ENCODE data around the gene PPP2CA.
A peak's percentile ranks its signal among the peaks of the same experiment; 100 is the strongest.

PPP2CA gene

GRCh38 chr5:134242146-134242545 lies 16.3 kb upstream of the PPP2CA start:
- peak overlapping the region; percentile 91 for H3K23ac ChIP-seq (ENCODE audit: low read length)

GRCh38 chr5:134240421-134240962 lies 14.6 kb upstream of the PPP2CA start:
- Histone ChIP-seq H2BK5ac (ENCODE audit: low read depth, low read length, poor library complexity) (no peak overlapping the region), H3K9me3 (ENCODE audit: insufficient read depth, low read depth, low read length) (no peaks in the 10 kb centered on the region), H3K27me3 (ENCODE audit: insufficient read depth, low read length) (no peaks in the 10 kb centered on the region), H3K27ac (ENCODE audit: low read depth, low read length) (no peak overlapping the region), H4K12ac (ENCODE audit: low read depth, low read length) (no peak overlapping the region), H3K18ac (ENCODE audit: low read length) (no peak overlapping the region), H3K9ac (ENCODE audit: low read length) (no peak overlapping the region), H3K36me3 (ENCODE audit: control insufficient read depth in 1 of 2, insufficient read depth in 2 of 2, low read length in 2 of 2) (no peaks in the 10 kb centered on the region), H3K4me2 (ENCODE audit: low read length) (no peak overlapping the region), H3K4me3 (ENCODE audit: low read depth, low read length) (no peak overlapping the region), H4K91ac (ENCODE audit: low read depth, low read length) (no peak overlapping the region), H3K79me1 (ENCODE audit: low read length) (no peaks in the 10 kb centered on the region), H3K23ac (ENCODE audit: low read length) (no peak overlapping the region), H2AK5ac (ENCODE audit: low read length) (no peak overlapping the region), H2BK12ac (ENCODE audit: low read length) (no peak overlapping the region), H3K4ac (ENCODE audit: low read depth, low read length) (no peak overlapping the region), H2BK120ac (ENCODE audit: insufficient read depth, low read length, poor library complexity) (no peak overlapping the region), H4K8ac (ENCODE audit: low read depth, low read length) (no peak overlapping the region), H2AFZ (ENCODE audit: insufficient read depth, low read length, poor library complexity) (no peak overlapping the region), H3K79me2 (ENCODE audit: control insufficient read depth, insufficient read depth, low read length, poor library complexity) (no peaks in the 10 kb centered on the region), H3K14ac (ENCODE audit: low read length) (no peak overlapping the region), H3K4me1 (ENCODE audit: control insufficient read depth in 1 of 2, insufficient read depth in 2 of 2, low read length in 2 of 2) (peaks cover 5% of the 10 kb centered on the region in 2 experiments)
- no CpG with 5 or more reads among the region's 7 CpGs for WGBS (ENCODE audit: extremely low coverage, insufficient coverage, insufficient read length)
- DNase-seq = no peak

More at GRCh38 chr5:134242146-134242545, 16.3 kb upstream of the PPP2CA start:
- no peak overlapping the region for H3K27ac ChIP-seq (ENCODE audit: low read depth, low read length)
- H2AK5ac ChIP-seq (ENCODE audit: low read length) = no peak overlapping the region
- no peak overlapping the region for H2BK120ac ChIP-seq (ENCODE audit: insufficient read depth, low read length, poor library complexity)
- H3K18ac ChIP-seq (ENCODE audit: low read length) = no peak overlapping the region
- no peak overlapping the region for H4K91ac ChIP-seq (ENCODE audit: low read depth, low read length)
- no peak overlapping the region for H3K14ac ChIP-seq (ENCODE audit: low read length)
- no peak overlapping the region for H3K4me3 ChIP-seq (ENCODE audit: low read depth, low read length)
- peaks cover 2% of the 10 kb centered on the region for H3K79me1 ChIP-seq (ENCODE audit: low read length)
- H4K12ac ChIP-seq (ENCODE audit: low read depth, low read length) = no peak overlapping the region
- WGBS (ENCODE audit: extremely low coverage, insufficient coverage, insufficient read length) = no CpG with 5 or more reads among the region's 5 CpGs
- H3K9me3 ChIP-seq (ENCODE audit: insufficient read depth, low read depth, low read length) = no peaks in the 10 kb centered on the region
- no peaks in the 10 kb centered on the region for H3K79me2 ChIP-seq (ENCODE audit: control insufficient read depth, insufficient read depth, low read length, poor library complexity)
- H2BK12ac ChIP-seq (ENCODE audit: low read length) = no peak overlapping the region
- H2AFZ ChIP-seq (ENCODE audit: insufficient read depth, low read length, poor library complexity) = no peak overlapping the region
- no peak overlapping the region for H4K8ac ChIP-seq (ENCODE audit: low read depth, low read length)
- no peak overlapping the region for H3K9ac ChIP-seq (ENCODE audit: low read length)
- H3K27me3 ChIP-seq (ENCODE audit: insufficient read depth, low read length) = no peaks in the 10 kb centered on the region
- H3K36me3 ChIP-seq (ENCODE audit: control insufficient read depth in 1 of 2, insufficient read depth in 2 of 2, low read length in 2 of 2) = no peaks in the 10 kb centered on the region
- H2BK5ac ChIP-seq (ENCODE audit: low read depth, low read length, poor library complexity) = no peak overlapping the region
- no peak for DNase-seq
- peaks cover 12 to 15% of the 10 kb centered on the region in 2 experiments for H3K4me1 ChIP-seq (ENCODE audit: control insufficient read depth in 1 of 2, insufficient read depth in 2 of 2, low read length in 2 of 2)
- no peak overlapping the region for H3K4me2 ChIP-seq (ENCODE audit: low read length)
- H3K4ac ChIP-seq (ENCODE audit: low read depth, low read length) = no peak overlapping the region

GRCh38 chr5:134236820-134237219 lies 10.9 kb upstream of the PPP2CA start:
- no peak overlapping the region for H3K14ac ChIP-seq (ENCODE audit: low read length)
- H2BK12ac ChIP-seq (ENCODE audit: low read length) = no peak overlapping the region
- H2AFZ ChIP-seq (ENCODE audit: insufficient read depth, low read length, poor library complexity) = no peak overlapping the region
- H3K4me2 ChIP-seq (ENCODE audit: low read length) = no peak overlapping the region
- no peak overlapping the region for H3K23ac ChIP-seq (ENCODE audit: low read length)
- H4K8ac ChIP-seq (ENCODE audit: low read depth, low read length) = no peak overlapping the region
- no peak overlapping the region for H3K9ac ChIP-seq (ENCODE audit: low read length)
- no peaks in the 10 kb centered on the region for H3K79me2 ChIP-seq (ENCODE audit: control insufficient read depth, insufficient read depth, low read length, poor library complexity)
- H3K27ac ChIP-seq (ENCODE audit: low read depth, low read length) = no peak overlapping the region
- H3K79me1 ChIP-seq (ENCODE audit: low read length) = no peaks in the 10 kb centered on the region
- no peak overlapping the region for H2BK5ac ChIP-seq (ENCODE audit: low read depth, low read length, poor library complexity)
- WGBS (ENCODE audit: extremely low coverage, insufficient coverage, insufficient read length) = no CpG with 5 or more reads among the region's 6 CpGs
- no peak for DNase-seq
- H3K4me1 ChIP-seq (ENCODE audit: control insufficient read depth in 1 of 2, insufficient read depth in 2 of 2, low read length in 2 of 2) = no peaks in the 10 kb centered on the region
- no peaks in the 10 kb centered on the region for H3K27me3 ChIP-seq (ENCODE audit: insufficient read depth, low read length)
- no peaks in the 10 kb centered on the region for H3K36me3 ChIP-seq (ENCODE audit: control insufficient read depth in 1 of 2, insufficient read depth in 2 of 2, low read length in 2 of 2)
- no peak overlapping the region for H2AK5ac ChIP-seq (ENCODE audit: low read length)
- H2BK120ac ChIP-seq (ENCODE audit: insufficient read depth, low read length, poor library complexity) = no peak overlapping the region
- H3K4me3 ChIP-seq (ENCODE audit: low read depth, low read length) = no peak overlapping the region
- no peak overlapping the region for H4K91ac ChIP-seq (ENCODE audit: low read depth, low read length)
- no peak overlapping the region for H4K12ac ChIP-seq (ENCODE audit: low read depth, low read length)
- H3K9me3 ChIP-seq (ENCODE audit: insufficient read depth, low read depth, low read length) = no peaks in the 10 kb centered on the region
- H3K4ac ChIP-seq (ENCODE audit: low read depth, low read length) = no peak overlapping the region
- no peak overlapping the region for H3K18ac ChIP-seq (ENCODE audit: low read length)

- Histone ChIP-seq H3K9me3 (ENCODE audit: insufficient read depth, low read depth, low read length) (no peaks in the 10 kb centered on the region), H2AFZ (ENCODE audit: insufficient read depth, low read length, poor library complexity) (no peak overlapping the region), H3K79me2 (ENCODE audit: control insufficient read depth, insufficient read depth, low read length, poor library complexity) (no peaks in the 10 kb centered on the region), H3K4me3 (ENCODE audit: low read depth, low read length) (no peak overlapping the region), H3K4me1 (ENCODE audit: control insufficient read depth in 1 of 2, insufficient read depth in 2 of 2, low read length in 2 of 2) (no peaks in the 10 kb centered on the region), H3K79me1 (ENCODE audit: low read length) (no peaks in the 10 kb centered on the region), H3K9ac (ENCODE audit: low read length) (no peak overlapping the region), H4K91ac (ENCODE audit: low read depth, low read length) (no peak overlapping the region), H3K18ac (ENCODE audit: low read length) (no peak overlapping the region), H3K14ac (ENCODE audit: low read length) (no peak overlapping the region), H3K4ac (ENCODE audit: low read depth, low read length) (no peak overlapping the region), H2BK5ac (ENCODE audit: low read depth, low read length, poor library complexity) (no peak overlapping the region), H3K27ac (ENCODE audit: low read depth, low read length) (no peak overlapping the region), H3K4me2 (ENCODE audit: low read length) (no peak overlapping the region), H3K27me3 (ENCODE audit: insufficient read depth, low read length) (no peaks in the 10 kb centered on the region), H2AK5ac (ENCODE audit: low read length) (no peak overlapping the region), H3K23ac (ENCODE audit: low read length) (no peak overlapping the region), H4K8ac (ENCODE audit: low read depth, low read length) (no peak overlapping the region), H2BK12ac (ENCODE audit: low read length) (no peak overlapping the region), H4K12ac (ENCODE audit: low read depth, low read length) (no peak overlapping the region), H2BK120ac (ENCODE audit: insufficient read depth, low read length, poor library complexity) (no peak overlapping the region), H3K36me3 (ENCODE audit: control insufficient read depth in 1 of 2, insufficient read depth in 2 of 2, low read length in 2 of 2) (no peaks in the 10 kb centered on the region)
- no CpG with 5 or more reads among the region's 2 CpGs for WGBS (ENCODE audit: extremely low coverage, insufficient coverage, insufficient read length)
- no peak for DNase-seq
These were observed 10.4 kb upstream of the PPP2CA start for GRCh38 chr5:134236318-134236717.
